NB4 (cell line): ENCODE measurements around the gene MAGI2.

Source experiments
- MYC ChIP-seq: IDR thresholded peaks from 2 replicates; pipeline ENCODE4 v1.6.1; 2011; ENCODE audit warnings: low read depth, low read length
- POLR2A ChIP-seq: IDR thresholded peaks from 2 replicates; pipeline ENCODE4 v1.6.1; 2011; ENCODE audit warnings: mild to moderate bottlenecking; ENCODE audit not compliant: insufficient read length; ENCODE audit errors: extremely low read depth
- TF ChIP-seq, protein P1 (sequence below): IDR thresholded peaks from one replicate; pipeline ENCODE4 v1.5.1; 2012; ENCODE audit warnings: low read depth, low read length
- TF ChIP-seq, protein P2 (sequence below): IDR thresholded peaks from 2 replicates; pipeline ENCODE4 v1.6.1; 2011; ENCODE audit warnings: low read depth, low read length

DNA sequence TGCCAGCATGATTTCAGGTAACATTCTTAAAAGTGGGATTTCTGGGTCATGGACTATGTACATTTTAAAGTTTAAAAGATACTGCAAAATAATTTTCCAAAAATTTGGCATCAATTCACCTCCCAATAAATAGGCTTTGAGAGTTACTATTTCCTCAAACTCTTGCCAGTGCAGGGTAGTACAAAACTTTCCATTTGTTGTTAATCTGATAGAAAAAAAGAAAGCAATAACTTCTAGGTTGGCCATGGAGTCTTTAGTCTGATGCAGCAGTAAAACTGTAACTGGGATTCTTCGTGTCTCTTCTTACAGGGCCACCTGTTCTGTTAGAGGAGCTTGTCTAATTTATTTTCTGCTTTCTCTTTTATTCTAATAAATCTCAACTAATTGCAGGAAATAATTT lies 241.1 kb downstream of the MAGI2 start:
- TF ChIP-seq, protein P1, sequence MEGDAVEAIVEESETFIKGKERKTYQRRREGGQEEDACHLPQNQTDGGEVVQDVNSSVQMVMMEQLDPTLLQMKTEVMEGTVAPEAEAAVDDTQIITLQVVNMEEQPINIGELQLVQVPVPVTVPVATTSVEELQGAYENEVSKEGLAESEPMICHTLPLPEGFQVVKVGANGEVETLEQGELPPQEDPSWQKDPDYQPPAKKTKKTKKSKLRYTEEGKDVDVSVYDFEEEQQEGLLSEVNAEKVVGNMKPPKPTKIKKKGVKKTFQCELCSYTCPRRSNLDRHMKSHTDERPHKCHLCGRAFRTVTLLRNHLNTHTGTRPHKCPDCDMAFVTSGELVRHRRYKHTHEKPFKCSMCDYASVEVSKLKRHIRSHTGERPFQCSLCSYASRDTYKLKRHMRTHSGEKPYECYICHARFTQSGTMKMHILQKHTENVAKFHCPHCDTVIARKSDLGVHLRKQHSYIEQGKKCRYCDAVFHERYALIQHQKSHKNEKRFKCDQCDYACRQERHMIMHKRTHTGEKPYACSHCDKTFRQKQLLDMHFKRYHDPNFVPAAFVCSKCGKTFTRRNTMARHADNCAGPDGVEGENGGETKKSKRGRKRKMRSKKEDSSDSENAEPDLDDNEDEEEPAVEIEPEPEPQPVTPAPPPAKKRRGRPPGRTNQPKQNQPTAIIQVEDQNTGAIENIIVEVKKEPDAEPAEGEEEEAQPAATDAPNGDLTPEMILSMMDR, result no peak
- no peak for TF ChIP-seq POLR2A
- TF ChIP-seq, protein P2, sequence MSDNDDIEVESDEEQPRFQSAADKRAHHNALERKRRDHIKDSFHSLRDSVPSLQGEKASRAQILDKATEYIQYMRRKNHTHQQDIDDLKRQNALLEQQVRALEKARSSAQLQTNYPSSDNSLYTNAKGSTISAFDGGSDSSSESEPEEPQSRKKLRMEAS, result no peak
- TF ChIP-seq MYC, result no peak
